GM18526 (cell line): Measurements from ENCODE around the gene VMAC.

Source experiments
- POLR2A ChIP-seq: IDR thresholded peaks from 3 replicates; pipeline ENCODE4 v1.6.1; 2011; ENCODE audit not compliant: insufficient read length; ENCODE audit errors: extremely low read depth

VMAC gene

DNA sequence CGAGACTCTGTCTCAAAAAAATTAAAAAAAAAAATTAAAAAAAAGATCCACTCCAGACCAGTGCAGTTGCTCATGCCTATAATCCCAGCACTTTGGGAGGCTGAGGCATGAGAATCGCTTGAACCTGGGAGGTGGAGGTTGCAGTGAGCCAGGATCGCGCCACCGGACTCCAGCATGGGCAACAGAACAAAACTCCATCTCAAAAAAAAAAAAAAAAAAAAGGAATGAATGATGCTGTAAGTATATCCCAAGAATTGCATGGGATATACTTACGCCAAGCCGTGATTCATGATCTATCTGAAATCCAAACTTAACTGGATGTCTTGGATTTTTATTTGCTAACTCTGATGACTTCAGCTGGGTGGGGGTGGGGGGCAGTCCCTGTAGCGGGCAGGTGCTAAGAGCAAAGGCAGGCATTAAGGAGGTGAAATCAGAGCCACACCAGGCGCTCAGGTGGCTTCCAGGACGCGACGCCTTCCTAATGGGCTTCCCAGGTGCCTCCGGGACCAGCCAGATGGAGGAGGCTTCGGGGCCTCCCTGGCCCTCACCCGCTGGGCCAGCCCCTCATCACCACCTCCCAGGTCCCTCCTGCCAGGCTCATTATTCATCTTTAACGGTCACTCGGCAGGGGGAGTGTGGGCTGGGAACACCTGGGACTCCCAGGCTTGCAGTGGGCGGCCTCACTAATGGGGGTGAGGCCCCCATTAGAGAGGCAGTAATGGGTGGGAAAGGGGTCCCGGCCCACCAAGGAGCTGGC is 23.0 kb upstream of the VMAC start:
- no peak for TF ChIP-seq POLR2A

DNA sequence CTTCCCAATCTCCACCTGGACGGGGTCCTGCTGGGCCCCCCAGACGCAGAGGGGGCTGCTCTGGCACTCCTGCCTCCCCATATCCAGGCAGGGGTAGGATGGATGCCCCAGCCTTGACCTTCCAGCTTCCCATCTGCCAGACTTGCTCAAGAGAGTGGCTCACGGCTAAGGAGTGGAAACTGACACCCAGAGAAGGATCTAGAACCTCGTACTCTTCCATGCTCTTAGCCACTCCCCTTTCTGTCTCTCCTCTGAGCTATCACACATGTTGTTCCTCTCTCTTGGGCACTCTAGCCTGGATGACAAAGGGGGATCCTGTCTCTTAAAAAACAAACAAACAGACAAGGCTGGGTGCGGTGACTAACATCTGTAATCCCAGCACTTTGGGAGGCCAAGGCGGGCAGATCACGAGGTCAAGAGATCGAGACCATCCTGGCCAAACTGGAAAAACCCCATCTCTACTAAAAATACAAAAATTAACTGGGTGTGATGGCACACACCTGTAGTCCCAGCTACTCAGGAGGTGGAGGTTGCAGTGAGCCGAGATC is 22.2 kb upstream of the VMAC start:
- TF ChIP-seq POLR2A: no peak

DNA sequence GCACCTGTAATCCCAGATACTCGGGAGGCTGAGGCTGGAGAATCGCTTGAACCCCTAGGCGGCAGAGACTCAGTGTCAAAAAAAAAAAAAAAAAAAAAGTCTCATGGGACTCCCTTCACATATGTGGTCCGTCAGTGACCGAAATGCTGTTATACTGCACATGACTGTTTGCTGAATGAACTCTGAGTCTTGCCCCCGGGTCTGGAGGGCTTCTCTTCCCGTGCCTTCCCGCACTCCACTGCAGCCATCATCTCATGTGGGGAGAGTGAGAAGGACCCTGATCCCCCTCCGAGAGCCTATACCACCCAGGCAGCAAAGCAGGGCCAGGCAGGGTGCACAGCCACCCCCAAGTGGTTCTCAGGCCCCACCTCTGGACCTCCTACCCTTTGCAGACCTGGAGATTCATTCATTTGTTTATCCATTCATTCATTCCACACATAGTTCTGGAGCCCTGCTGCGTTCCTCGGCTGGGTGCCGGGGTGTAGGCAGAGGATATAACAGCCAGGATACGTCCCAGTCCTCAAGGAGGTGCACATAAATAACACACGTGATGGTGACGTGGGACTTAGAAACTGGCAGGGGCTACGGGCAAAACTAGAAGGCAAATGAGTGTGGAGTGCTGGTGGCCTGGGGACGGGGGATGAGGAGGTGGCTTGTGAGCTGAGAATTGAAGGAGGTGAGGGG is 15.2 kb upstream of the VMAC start:
- no peak for TF ChIP-seq POLR2A

DNA sequence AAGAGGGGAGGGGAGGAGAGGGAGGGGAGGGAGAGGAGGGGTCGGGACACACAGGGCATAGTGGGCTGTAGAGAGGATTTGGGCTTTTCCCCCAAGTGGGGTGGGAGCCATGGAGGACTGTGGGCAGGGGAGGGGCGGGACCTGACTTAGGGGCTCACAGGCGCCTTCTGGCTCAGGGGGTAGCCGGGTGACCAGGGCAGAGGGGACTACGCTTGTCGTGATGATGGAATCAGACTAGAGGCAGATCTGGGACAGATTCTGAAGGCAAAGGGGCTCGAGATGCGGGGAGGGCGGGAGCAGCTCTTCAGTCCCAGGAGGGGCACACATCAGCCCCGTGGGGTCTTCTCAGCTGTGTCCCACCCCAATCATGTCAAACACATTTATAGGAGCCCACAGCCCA is 14.6 kb upstream of the VMAC start:
- no peak for TF ChIP-seq POLR2A

DNA sequence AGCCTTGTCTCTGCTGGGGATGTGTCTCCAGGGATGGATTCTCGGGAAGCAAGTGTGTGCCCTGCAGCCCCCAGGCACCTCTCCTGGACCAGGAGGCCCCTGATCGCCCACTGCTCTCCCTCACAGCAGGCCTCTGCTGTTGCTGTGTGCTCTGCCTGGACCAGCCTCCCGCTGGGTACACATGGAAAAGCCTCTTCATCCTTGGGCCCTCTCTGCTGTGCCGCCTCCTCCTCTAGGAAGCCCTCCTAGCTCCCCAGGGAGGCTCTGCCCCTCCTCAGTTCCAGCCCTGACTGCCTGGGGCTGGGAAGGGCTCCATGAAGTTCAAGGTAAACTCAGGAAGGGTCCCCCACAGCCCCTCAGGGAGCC is 13.1 kb upstream of the VMAC start:
- TF ChIP-seq POLR2A: no peak

DNA sequence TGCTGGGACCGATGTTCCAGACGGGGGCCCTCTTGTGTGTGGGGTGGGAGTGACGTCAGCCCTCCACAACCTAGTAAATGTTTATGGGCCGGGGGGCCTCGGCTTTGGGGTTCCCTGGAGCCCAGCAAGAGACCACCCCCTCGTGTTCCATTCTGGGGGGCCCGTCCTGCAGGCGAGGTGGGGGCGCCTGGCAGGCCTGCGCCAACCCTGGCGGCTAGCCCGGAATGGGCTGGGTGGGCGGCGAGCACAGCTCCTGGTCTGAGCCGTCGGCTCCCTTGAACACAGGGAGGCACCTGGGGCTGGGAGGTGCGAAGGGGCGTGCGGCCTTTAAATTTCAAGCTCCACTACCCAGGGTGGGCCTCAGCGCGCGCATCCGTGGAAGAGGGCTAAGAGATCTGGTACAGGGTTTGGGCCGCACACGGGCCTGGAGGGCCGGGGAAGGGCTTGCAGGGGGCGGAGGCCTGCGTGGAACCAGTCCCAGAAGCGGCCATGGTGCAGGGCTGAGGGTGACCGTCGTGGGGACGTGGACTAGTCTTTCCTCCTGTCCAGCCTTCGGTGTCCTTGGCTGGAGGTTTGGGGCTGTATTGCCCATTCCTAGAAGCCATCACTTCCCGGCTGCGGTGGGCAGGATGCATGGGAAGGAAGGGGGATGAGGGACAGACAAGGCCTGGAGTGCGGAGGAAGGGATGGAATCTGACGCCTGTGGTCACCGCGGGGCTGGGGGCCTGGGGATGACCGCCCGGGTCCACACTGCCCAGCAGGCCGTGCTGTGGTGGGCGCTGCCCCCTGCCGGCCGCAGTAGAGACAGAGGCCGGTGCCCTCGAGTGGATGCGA is 12.5 kb upstream of the VMAC start:
- no peak for TF ChIP-seq POLR2A

DNA sequence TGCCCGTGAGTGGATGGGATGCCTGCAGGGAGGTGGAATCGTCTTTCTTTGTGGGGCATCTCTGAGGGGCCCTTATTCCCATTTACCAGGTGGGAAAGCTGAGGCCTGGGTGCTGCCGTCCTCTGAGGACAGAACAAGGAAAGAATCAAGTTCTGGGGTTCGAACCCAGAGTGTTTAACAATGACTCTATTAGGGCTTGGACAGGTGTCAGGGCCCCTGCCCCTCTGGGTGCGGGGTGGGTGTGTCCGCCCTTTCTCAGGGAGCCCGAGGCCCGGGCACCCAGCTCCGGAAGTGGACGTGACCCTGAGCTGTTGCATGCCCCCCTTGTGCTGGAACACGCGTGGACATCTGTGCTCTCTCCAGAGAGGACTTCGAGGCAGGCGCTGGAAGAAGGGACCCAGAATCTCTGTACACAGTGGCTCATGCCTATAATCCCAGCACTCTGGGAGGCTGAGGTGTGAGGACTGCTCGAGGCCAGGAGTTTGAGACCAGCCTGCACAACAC is 11.8 kb upstream of the VMAC start:
- no peak for TF ChIP-seq POLR2A

DNA sequence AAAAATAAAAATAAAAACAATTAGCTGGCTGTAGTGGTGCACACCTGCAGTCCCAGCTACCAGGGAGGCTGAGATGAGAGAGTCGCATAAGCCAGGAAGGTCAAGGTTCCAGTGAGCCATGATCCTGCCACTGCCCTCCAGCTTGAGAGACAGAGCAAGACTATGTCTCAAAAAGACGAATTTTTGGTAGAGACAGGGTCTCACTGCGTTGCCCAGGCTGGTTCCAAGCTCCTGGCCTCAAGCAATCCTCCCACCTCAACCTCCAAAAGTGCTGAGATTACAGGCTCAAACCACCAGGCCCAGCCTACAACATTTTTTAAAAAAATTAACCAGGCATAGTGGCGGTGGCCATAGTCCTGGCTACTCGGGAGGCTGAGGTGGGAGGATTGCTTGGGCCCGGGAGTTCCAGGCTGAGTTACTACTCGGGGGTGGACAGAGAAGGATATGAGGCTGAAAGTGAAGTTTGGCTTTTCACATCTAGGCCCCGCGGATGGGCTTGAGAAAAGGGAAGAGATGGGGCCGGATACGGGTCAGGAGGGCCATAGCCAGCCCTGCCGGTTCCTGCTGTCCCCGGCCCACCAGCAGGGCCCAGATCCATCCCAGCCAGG is 11.3 kb upstream of the VMAC start:
- TF ChIP-seq POLR2A: no peak

DNA sequence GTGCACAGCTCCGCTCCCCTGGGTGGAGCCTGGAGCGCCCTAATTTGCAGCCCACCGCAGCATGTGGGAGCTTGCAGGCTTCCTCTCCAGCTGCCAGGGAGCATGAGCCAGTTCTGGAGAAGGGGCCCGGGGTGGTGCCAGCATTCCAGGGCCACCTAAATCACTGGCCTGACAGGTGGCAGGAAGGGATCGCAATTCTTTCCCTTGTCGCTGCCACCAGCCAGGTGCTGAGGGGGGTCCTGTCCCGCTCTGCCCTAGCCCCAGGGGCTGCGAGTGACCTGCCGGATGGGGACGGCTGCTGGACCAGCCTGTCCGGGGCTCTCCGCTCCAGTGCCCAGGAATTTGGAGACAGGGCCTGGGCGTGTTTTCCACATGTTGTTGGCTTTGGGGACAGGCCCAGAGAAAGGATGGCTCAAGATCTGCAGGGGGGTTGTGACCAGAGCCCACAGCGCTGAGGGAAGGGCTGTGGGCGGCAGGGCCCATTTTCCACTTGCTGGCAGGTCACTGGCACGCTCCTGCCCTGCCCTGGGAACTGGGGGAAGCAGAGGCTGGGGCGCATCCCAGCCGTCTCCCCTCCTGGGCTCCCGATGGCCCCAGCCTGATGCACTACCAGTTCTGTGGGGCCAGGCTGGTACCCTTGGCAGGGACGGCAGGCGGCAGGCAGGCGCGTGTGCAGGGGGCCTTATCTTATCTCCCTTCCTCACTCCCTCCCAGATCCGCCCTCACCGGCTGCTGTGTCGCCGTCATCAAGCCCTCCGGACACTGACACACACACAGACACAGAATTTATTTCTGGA is 10.6 kb upstream of the VMAC start:
- no peak for TF ChIP-seq POLR2A

DNA sequence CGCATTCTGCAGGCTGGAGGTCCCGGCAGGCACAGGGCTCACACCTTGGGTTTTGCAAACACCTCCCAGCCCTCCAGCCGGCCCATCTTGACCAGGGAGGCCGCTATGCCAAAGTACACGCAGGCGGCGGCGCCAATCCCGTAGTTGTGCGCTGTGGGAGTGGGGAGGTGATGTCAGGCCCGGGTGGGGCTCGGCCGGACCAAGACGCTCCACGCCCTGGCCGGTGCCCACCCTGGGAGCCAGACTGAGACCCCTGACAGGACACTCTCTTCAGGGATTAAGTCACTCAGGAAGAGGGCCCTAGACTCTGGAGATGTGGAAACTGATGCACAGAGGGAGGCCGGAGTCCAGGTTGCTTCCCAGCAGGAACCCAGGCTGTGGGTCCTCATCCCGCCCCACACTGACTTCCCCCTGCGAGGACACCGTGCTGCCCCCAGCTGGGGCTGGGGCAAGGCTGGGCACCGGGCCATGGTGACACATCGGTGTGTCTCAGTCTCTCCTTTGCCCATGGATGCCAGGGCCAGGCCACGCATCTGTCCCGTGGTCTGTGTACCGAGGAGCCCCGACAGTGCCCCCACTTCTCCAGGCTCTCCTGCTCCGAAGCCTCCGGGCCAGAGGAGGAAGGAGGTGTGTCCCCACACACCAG is 9.8 kb upstream of the VMAC start:
- TF ChIP-seq POLR2A: no peak

DNA sequence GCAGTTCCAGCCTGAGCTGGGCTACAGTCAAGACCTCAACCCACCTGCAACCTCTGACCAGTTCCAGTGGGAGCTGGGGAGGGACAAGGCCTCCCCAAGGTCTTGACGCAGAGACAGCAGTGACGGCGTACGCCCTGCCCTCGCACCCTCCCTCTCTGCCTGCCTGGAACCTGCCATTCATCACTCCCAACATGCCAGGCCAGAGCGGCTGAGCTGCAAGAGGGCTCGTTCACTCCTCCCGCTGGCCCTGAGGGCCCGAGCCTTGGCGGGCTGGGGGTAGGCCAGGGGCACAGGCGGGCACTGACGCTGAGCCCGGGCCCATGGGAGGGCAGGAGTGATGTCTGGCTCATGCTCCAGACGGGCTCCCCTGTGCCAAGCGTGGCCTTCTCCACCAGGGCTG is 9.3 kb upstream of the VMAC start:
- no peak for TF ChIP-seq POLR2A

DNA sequence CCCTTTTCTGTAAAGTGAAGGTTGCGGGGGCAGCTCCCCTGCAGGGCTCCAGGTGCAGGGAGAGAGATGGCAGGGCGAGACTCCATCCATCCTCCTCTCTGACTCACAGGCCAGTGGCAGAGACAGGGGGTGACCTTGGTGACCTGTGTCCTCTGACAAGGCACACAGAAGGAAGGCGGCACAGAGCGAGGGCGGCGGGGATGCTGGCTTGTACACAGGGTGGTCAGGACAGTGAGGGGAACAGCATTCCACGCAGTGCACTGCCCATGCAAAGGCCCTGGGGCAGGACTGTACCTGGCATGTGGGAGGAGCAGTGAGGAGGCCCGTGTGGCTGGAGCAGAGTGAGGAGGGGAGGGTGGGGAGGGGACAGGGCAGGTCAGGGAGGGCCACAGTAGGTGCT is 8.8 kb upstream of the VMAC start:
- TF ChIP-seq POLR2A: no peak

DNA sequence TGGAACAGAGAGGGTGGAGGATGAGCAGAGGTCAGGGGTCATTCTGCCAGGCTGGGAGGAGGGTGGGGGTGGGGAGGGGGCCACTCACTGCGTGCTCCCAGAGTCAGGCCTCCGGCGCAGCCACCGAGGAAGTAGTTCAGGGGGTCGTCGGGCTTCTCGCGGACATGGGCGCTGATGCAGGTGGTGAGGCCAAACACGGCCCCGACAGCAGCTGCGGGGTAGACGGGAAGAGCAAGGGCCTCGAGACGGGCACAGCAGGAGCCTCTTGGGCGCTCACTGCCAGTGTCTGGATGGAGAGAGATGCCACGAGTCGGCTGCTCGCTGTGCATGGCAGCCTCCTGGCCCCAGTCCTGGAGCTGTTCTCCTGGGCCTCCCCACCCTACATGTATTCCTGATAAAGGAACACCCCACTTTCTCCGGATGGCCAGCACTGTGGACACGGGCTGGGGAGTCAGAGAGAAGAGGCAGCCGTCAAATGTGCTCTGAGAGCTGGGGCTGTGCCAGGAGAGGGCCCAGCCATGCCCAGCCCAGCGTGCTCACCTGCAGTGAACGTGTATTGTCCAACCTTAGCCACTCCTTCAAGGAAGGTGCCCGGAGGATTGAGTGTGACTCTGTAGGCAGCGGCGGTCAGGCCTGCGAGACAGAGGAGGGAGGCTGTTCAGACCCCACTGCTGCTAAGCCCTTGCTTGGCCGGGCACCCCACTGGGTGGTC is 8.2 kb upstream of the VMAC start:
- TF ChIP-seq POLR2A: no peak

DNA sequence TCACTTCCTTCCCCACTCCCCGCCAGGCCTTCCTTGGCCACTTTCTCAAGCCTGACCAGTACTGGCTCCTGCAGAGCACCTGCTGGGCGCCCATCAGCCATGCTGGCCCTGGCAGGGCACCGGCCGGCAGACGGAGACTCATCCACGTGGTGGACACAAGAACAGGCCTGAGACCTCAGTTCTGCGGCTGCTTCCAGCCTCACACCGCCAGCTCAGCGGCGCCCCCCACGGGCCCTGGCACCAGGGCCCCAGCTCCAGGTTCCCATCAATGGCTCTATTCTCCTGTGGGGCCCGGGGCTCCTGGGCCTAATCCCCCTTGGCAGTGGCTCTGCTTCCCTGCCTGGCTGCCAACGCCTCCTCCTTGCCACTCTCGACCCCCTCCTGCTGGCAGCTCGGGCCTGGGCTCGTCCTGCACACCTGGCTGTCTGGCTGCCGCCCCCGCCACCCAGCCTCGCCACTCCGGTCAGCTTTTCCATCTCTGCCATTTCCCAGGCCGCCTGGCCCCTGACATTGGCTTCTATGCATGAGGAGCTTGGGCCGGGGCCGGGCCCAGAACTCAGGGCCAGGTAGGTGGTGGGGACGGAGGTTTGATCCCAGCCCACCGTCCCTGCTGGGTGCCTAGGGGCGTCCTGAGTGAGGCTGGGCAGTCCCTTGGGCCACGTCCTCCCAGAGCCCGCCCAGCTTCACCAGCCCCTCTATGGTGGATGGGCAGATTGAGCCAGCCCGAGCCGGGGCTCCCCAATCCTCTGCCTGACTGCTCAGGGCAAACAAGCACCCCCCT is 7.3 kb upstream of the VMAC start:
- no peak for TF ChIP-seq POLR2A
